Measurements from ENCODE around the gene MAP3K9.
A peak's percentile ranks its signal among the peaks of the same experiment; 100 is the strongest.

The MAP3K9 gene

GRCh38 chr14:70789961-70790360 is 19.4 kb downstream of the MAP3K9 start:
- no peak for DNase-seq (ENCODE audit: low read depth)
- no peak for TF ChIP-seq CTCF (conservative IDR thresholded peaks at IDR 0.05; ENCODE audit: control insufficient read depth, insufficient read depth, low read depth, low read length)
- H3K4me3 ChIP-seq (ENCODE audit: control insufficient read depth, low read depth, low read length): no peak overlapping the region

- H3K4me3 ChIP-seq (ENCODE audit: control insufficient read depth, low read depth, low read length): no peak overlapping the region
- no peak for TF ChIP-seq CTCF (conservative IDR thresholded peaks at IDR 0.05; ENCODE audit: control insufficient read depth, insufficient read depth, low read depth, low read length)
- peak; percentile 53 for DNase-seq (ENCODE audit: low read depth)
Observed at GRCh38 chr14:70789361-70789760, 20.0 kb downstream of the MAP3K9 start.

GRCh38 chr14:70788898-70789297 is 20.4 kb downstream of the MAP3K9 start:
- no peak for TF ChIP-seq CTCF (conservative IDR thresholded peaks at IDR 0.05; ENCODE audit: control insufficient read depth, insufficient read depth, low read depth, low read length)
- no peak for DNase-seq (ENCODE audit: low read depth)
- H3K4me3 ChIP-seq (ENCODE audit: control insufficient read depth, low read depth, low read length): no peak overlapping the region

GRCh38 chr14:70785556-70785955 is 23.8 kb downstream of the MAP3K9 start:
- peak; percentile 10 for DNase-seq (ENCODE audit: low read depth)
- TF ChIP-seq CTCF (conservative IDR thresholded peaks at IDR 0.05; ENCODE audit: control insufficient read depth, insufficient read depth, low read depth, low read length): no peak
- no peak overlapping the region for H3K4me3 ChIP-seq (ENCODE audit: control insufficient read depth, low read depth, low read length)

- no peak overlapping the region for H3K4me3 ChIP-seq (ENCODE audit: control insufficient read depth, low read depth, low read length)
- DNase-seq (ENCODE audit: low read depth): no peak
- TF ChIP-seq CTCF (conservative IDR thresholded peaks at IDR 0.05; ENCODE audit: control insufficient read depth, insufficient read depth, low read depth, low read length): no peak
Observed at GRCh38 chr14:70784886-70785285, 24.4 kb downstream of the MAP3K9 start.

GRCh38 chr14:70782361-70782760 is 27.0 kb downstream of the MAP3K9 start:
- TF ChIP-seq CTCF (conservative IDR thresholded peaks at IDR 0.05; ENCODE audit: control insufficient read depth, insufficient read depth, low read depth, low read length): no peak
- DNase-seq (ENCODE audit: low read depth): peak; percentile 7
- no peak overlapping the region for H3K4me3 ChIP-seq (ENCODE audit: control insufficient read depth, low read depth, low read length)

GRCh38 chr14:70780396-70781075 is 28.8 kb downstream of the MAP3K9 start:
- no peak overlapping the region for H3K4me3 ChIP-seq (ENCODE audit: control insufficient read depth, low read depth, low read length)
- no peak for TF ChIP-seq CTCF (conservative IDR thresholded peaks at IDR 0.05; ENCODE audit: control insufficient read depth, insufficient read depth, low read depth, low read length)
- DNase-seq (ENCODE audit: low read depth): no peak

Data from fibroblast of mammary gland (primary cell).